GM23338 (cell line): ENCODE results near the gene ACSS3.

ENCODE experiments used
- CREB1 ChIP-seq: fragments of 250-450 bp; sonication (Bioruptor Pico); IDR thresholded peaks from 2 replicates; pipeline ENCODE4 v1.5.0; 2020; ENCODE audit warnings: low read depth, mild to moderate bottlenecking, moderate library complexity
- CTCF ChIP-seq, 2 experiments: fragments of 200-600 bp in 1 of 2; sonication (generic) in 1 of 2; conservative IDR thresholded peaks; 2 replicates each; pipeline versions ENCODE4 v1.5.1 to v1.6.1; 2016 to 2017; ENCODE audit warnings: antibody characterized with exemption in 2 of 2, low read depth in 2 of 2, mild to moderate bottlenecking in 2 of 2, moderate library complexity in 1 of 2
- EZH2 ChIP-seq: fragments of 200-600 bp; sonication (generic); IDR thresholded peaks from one replicate; pipeline ENCODE4 v1.8.0; 2017; ENCODE audit warnings: antibody characterized with exemption, mild to moderate bottlenecking, low read depth; ENCODE audit not compliant: unreplicated experiment
- EZH2phosphoT487 ChIP-seq: fragments of 200-600 bp; sonication (generic); IDR thresholded peaks from one replicate; pipeline ENCODE4 v1.8.1; 2018; ENCODE audit warnings: antibody characterized with exemption; ENCODE audit not compliant: unreplicated experiment
- POLR2AphosphoS5 ChIP-seq: IDR thresholded peaks from 2 replicates; pipeline ENCODE4 v1.6.1; 2016; ENCODE audit warnings: antibody characterized with exemption, low read depth

- no peak for TF ChIP-seq POLR2AphosphoS5
- TF ChIP-seq CTCF (conservative IDR thresholded peaks at IDR 0.05; ENCODE audit: low read depth in 2 of 2) = no peak
- no peak for TF ChIP-seq EZH2phosphoT487
- no peak for TF ChIP-seq EZH2
- no peak for TF ChIP-seq CREB1 (CRISPR knock-in tag)
These were observed 33.7 kb upstream of the ACSS3 start for GRCh38 chr12:81043979-81044740.
